H9 (cell line): ENCODE data around the gene ANAPC1. TPM values are rescaled to one million over a fixed set of nuclear protein-coding genes. Genes with fewer than 3 reads are reported as not detected.
"Not testable (repeated sequence)": the region's sequence is repeated elsewhere in the genome, so short reads cannot be mapped to it uniquely, and the experiment has no call there.

Experiments used
- DNase-seq: peaks from one replicate; pipeline ENCODE4 v3.0.0-alpha.2; 2017
- H2AFZ ChIP-seq: one replicate; pipeline ENCODE4 v1.6.1; 2013; ENCODE audit warnings: mild to moderate bottlenecking, low read length, control low read depth, moderate library complexity
- H2AK5ac ChIP-seq: 2 replicates; pipeline ENCODE4 v1.6.1; 2013; ENCODE audit warnings: low read length, control low read depth, mixed read lengths; ENCODE audit not compliant: insufficient read length
- H2BK120ac ChIP-seq: one replicate; pipeline ENCODE4 v1.6.1; 2013; ENCODE audit warnings: low read depth, mild to moderate bottlenecking, low read length, control low read depth, inconsistent platforms; ENCODE audit not compliant: poor library complexity, severe bottlenecking
- H2BK12ac ChIP-seq: 2 replicates; pipeline ENCODE4 v1.6.1; 2013; ENCODE audit warnings: low read length, control low read depth, mixed read lengths, low read depth; ENCODE audit not compliant: insufficient read length
- H2BK15ac ChIP-seq: 2 replicates; pipeline ENCODE4 v1.6.1; 2013; ENCODE audit warnings: low read depth, low read length, control low read depth
- H2BK20ac ChIP-seq: one replicate; pipeline ENCODE4 v1.6.1; 2013; ENCODE audit warnings: low read depth, mild to moderate bottlenecking, low read length, control low read depth, inconsistent platforms; ENCODE audit not compliant: poor library complexity, severe bottlenecking
- H2BK5ac ChIP-seq: 2 replicates; pipeline ENCODE4 v1.6.1; 2013; ENCODE audit warnings: low read length, control low read depth, mixed read lengths; ENCODE audit not compliant: insufficient read length
- H3K14ac ChIP-seq: 2 replicates; pipeline ENCODE4 v1.6.1; 2013; ENCODE audit warnings: low read length, control low read depth; ENCODE audit not compliant: insufficient read depth
- H3K18ac ChIP-seq: 2 replicates; pipeline ENCODE4 v1.6.1; 2013; ENCODE audit warnings: low read depth, mild to moderate bottlenecking, mixed read lengths, low read length, control low read depth; ENCODE audit not compliant: insufficient read length
- H3K23ac ChIP-seq: 2 replicates; pipeline ENCODE4 v1.6.1; 2013; ENCODE audit warnings: low read length, control low read depth, mixed read lengths, low read depth; ENCODE audit not compliant: insufficient read length
- H3K23me2 ChIP-seq: 2 replicates; pipeline ENCODE4 v1.6.1; 2013; ENCODE audit warnings: low read depth, mild to moderate bottlenecking, mixed read lengths, low read length, control low read depth; ENCODE audit not compliant: insufficient read length, poor library complexity, severe bottlenecking
- H3K27ac ChIP-seq: 2 replicates; pipeline ENCODE4 v1.5.1; 2013; ENCODE audit warnings: low read length, control low read depth, mixed read lengths, low read depth; ENCODE audit not compliant: insufficient read length
- H3K27me3 ChIP-seq: 2 replicates; pipeline ENCODE4 v1.6.1; 2013; ENCODE audit warnings: low read length, control low read depth, inconsistent platforms; ENCODE audit not compliant: insufficient read depth
- H3K4ac ChIP-seq: 2 replicates; pipeline ENCODE4 v1.6.1; 2013; ENCODE audit warnings: low read depth, mild to moderate bottlenecking, control low read depth, inconsistent platforms, low read length, moderate library complexity
- H3K4me1 ChIP-seq: 2 replicates; pipeline ENCODE4 v1.6.1; 2013; ENCODE audit warnings: low read length, control low read depth, inconsistent platforms; ENCODE audit not compliant: insufficient read depth
- H3K4me2 ChIP-seq: 2 replicates; pipeline ENCODE4 v1.6.1; 2013; ENCODE audit warnings: low read length, control low read depth, mixed read lengths; ENCODE audit not compliant: insufficient read length, insufficient read depth
- H3K56ac ChIP-seq: 2 replicates; pipeline ENCODE4 v1.6.1; 2013; ENCODE audit warnings: low read depth, mild to moderate bottlenecking, mixed read lengths, low read length, control low read depth; ENCODE audit not compliant: insufficient read length
- H3K79me1 ChIP-seq: 2 replicates; pipeline ENCODE4 v1.6.1; 2013; ENCODE audit warnings: low read depth, mild to moderate bottlenecking, moderate library complexity, low read length, control low read depth, inconsistent platforms; ENCODE audit not compliant: insufficient read depth, poor library complexity, severe bottlenecking
- H3K79me2 ChIP-seq: 2 replicates; pipeline ENCODE4 v1.6.1; 2013; ENCODE audit warnings: low read length, control low read depth, inconsistent platforms; ENCODE audit not compliant: insufficient read depth
- H3K9ac ChIP-seq: 2 replicates; pipeline ENCODE4 v1.6.1; 2013; ENCODE audit warnings: low read length, control low read depth, mixed read lengths; ENCODE audit not compliant: insufficient read length; ENCODE audit errors: extremely low read depth
- H3K9me3 ChIP-seq: one replicate; pipeline ENCODE4 v1.6.1; 2013; ENCODE audit warnings: low read depth, low read length, inconsistent platforms; ENCODE audit not compliant: control insufficient read depth
- H3T11ph ChIP-seq: one replicate; pipeline ENCODE4 v1.6.1; 2013; ENCODE audit warnings: mild to moderate bottlenecking, low read length, control low read depth, inconsistent platforms
- H4K20me1 ChIP-seq: one replicate; pipeline ENCODE4 v1.6.1; 2013; ENCODE audit not compliant: control insufficient read depth, insufficient read length, insufficient read depth
- H4K5ac ChIP-seq: 2 replicates; pipeline ENCODE4 v1.6.1; 2013; ENCODE audit warnings: low read depth, mild to moderate bottlenecking, mixed read lengths, low read length, control low read depth; ENCODE audit not compliant: insufficient read length
- H4K8ac ChIP-seq: replicated peaks from 2 replicates; pipeline ENCODE4 v1.6.1; 2013; ENCODE audit warnings: low read length, control low read depth, mixed read lengths, low read depth; ENCODE audit not compliant: insufficient read length
- H4K91ac ChIP-seq: 2 replicates; pipeline ENCODE4 v1.6.1; 2013; ENCODE audit warnings: low read depth, mild to moderate bottlenecking, moderate library complexity, mixed read lengths, low read length, control low read depth; ENCODE audit not compliant: insufficient read length
- H3K27ac Mint-ChIP-seq, 3 experiments: 2 replicates in 2 of 3; 3 replicates in 1 of 3; pipeline ENCODE4 v1.8.0; 2020 to 2021; ENCODE audit warnings: mixed read lengths in 3 of 3, mild to moderate bottlenecking in 1 of 3, moderate library complexity in 1 of 3
- H3K27me3 Mint-ChIP-seq: 2 replicates; pipeline ENCODE4 v1.8.0; 2021; ENCODE audit warnings: low read depth, mild to moderate bottlenecking, moderate library complexity, mixed read lengths
- H3K36me3 Mint-ChIP-seq, 3 experiments: 2 replicates in 2 of 3; 3 replicates in 1 of 3; pipeline ENCODE4 v1.8.0; 2020 to 2021; ENCODE audit warnings: low read depth in 3 of 3, mixed read lengths in 3 of 3; ENCODE audit not compliant: insufficient read depth in 1 of 3
- H3K4me1 Mint-ChIP-seq, 2 experiments: 2 replicates each; pipeline ENCODE4 v1.8.0; 2020; ENCODE audit warnings: mixed read lengths in 2 of 2
- H3K4me3 Mint-ChIP-seq, 2 experiments: 2 replicates in 1 of 2; 3 replicates in 1 of 2; pipeline ENCODE4 v1.8.0; 2020 to 2021; ENCODE audit warnings: mild to moderate bottlenecking in 2 of 2, mixed read lengths in 2 of 2, moderate library complexity in 1 of 2
- H3K9me3 Mint-ChIP-seq, 2 experiments: 2 replicates in 1 of 2; 3 replicates in 1 of 2; pipeline ENCODE4 v1.8.0; 2020; ENCODE audit warnings: mild to moderate bottlenecking in 2 of 2, mixed read lengths in 2 of 2, moderate library complexity in 1 of 2
- WGBS: extraction: QIAGEN DNeasy Blood & Tissue Kit; methylation state at CpG from one replicate; pipeline ENCODE4 v1.1.7; 2013; ENCODE audit warnings: missing lambda C conversion rate, low lambda C conversion rate, mixed read lengths; ENCODE audit not compliant: insufficient read length; ENCODE audit errors: extremely low coverage; 5-methylcytosine and 5-hydroxymethylcytosine counted together
- total RNA-seq: library from RNA; stranded (reverse); gene quantifications from 2 replicates; pipeline ENCODE4 v1.2.1, GENCODE V29; 2021
- TF ChIP-seq, protein P1 (sequence below): fragments of 200-600 bp; sonication (generic); conservative IDR thresholded peaks from 3 replicates; pipeline ENCODE4 v1.8.0; 2021; ENCODE audit warnings: antibody characterized with exemption, mild to moderate bottlenecking

ANAPC1 gene
- total RNA-seq, 1 experiment from 2014 or later: 79.1 TPM

DNA sequence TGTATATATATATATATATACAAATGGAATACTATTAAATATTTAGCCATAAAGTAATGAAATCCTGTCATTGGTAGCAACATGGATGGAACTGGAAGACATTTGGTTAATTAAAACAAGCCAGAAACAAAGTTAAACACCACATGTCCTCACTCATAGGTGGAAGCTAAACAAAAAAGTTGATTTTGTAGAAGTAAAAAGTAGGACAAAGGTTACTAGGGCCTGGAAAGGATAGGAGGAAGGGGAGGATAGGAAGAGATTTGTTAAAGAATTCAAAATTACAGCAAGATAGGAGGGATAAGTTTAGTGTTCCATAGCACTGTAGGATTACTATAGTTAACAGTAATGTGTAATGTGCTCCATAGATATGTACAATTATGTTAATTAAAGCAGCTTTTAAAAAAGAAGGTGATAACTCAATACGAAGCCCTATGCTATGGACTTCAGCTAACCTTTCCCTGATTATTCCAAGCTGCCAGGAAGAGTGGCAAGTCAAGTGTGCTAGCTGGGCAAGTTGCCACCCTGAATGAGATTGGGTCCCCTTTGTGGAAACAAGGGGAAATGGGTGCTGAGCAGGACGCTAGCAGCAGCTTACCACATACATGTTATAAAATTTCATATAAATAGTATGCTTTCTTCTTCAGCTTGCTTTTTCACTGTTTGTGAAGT lies 26.8 kb upstream of the ANAPC1 start:
- Mint-ChIP-seq H3K27me3 (no peaks in the 10 kb centered on the region), H3K27ac (no peak overlapping the region), H3K9me3 (no peaks in the 10 kb centered on the region), H3K36me3 (no peaks in the 10 kb centered on the region), H3K4me3 (no peak overlapping the region), H3K4me1 (peaks cover 20 to 21% of the 10 kb centered on the region in 2 experiments)
- Histone ChIP-seq H4K20me1 (no peaks in the 10 kb centered on the region), H3K27me3 (no peaks in the 10 kb centered on the region), H3K23ac (no peak overlapping the region), H3K4me2 (no peak overlapping the region), H3K79me1 (no peaks in the 10 kb centered on the region), H2BK20ac (no peak overlapping the region), H3T11ph (no peak overlapping the region), H3K23me2 (no peaks in the 10 kb centered on the region), H2AK5ac (no peak overlapping the region), H2AFZ (no peak overlapping the region), H2BK12ac (no peak overlapping the region), H4K5ac (no peak overlapping the region), H3K56ac (no peak overlapping the region), H4K8ac (no peak overlapping the region), H3K27ac (no peak overlapping the region), H3K9ac (no peak overlapping the region), H3K4me1 (no peaks in the 10 kb centered on the region), H3K4ac (no peak overlapping the region), H3K14ac (no peak overlapping the region), H3K79me2 (no peaks in the 10 kb centered on the region), H3K9me3 (no peaks in the 10 kb centered on the region), H3K18ac (no peak overlapping the region), H2BK15ac (no peak overlapping the region), H4K91ac (no peak overlapping the region), H2BK5ac (no peak overlapping the region), H2BK120ac (no peak overlapping the region)
- DNase-seq: no peak
- no CpG with 5 or more reads among the region's 2 CpGs for WGBS
- TF ChIP-seq, protein P1, sequence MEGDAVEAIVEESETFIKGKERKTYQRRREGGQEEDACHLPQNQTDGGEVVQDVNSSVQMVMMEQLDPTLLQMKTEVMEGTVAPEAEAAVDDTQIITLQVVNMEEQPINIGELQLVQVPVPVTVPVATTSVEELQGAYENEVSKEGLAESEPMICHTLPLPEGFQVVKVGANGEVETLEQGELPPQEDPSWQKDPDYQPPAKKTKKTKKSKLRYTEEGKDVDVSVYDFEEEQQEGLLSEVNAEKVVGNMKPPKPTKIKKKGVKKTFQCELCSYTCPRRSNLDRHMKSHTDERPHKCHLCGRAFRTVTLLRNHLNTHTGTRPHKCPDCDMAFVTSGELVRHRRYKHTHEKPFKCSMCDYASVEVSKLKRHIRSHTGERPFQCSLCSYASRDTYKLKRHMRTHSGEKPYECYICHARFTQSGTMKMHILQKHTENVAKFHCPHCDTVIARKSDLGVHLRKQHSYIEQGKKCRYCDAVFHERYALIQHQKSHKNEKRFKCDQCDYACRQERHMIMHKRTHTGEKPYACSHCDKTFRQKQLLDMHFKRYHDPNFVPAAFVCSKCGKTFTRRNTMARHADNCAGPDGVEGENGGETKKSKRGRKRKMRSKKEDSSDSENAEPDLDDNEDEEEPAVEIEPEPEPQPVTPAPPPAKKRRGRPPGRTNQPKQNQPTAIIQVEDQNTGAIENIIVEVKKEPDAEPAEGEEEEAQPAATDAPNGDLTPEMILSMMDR: no peak

DNA sequence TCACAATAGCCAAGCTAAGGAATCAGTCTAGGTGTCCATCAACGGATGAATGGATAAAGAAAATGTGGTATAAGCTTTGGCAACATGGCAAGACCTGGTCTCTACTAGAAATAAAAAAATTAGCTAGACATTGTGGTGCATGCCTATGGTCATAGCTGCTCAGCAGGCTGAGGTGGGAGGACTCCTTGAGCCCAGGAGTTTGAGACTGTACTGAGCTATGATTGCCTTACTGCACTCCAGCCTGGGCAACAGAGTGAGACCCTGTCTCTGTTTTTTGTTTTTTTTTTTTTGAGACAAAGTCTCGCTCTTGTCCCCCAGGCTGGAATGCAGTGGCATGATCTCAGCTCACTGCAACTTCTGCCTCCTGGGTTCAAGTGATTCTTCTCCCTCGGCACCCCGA lies 26.0 kb upstream of the ANAPC1 start:
- H2AK5ac ChIP-seq, H3K79me1 ChIP-seq, H2BK15ac ChIP-seq, H3K4me3 Mint-ChIP-seq, H2BK12ac ChIP-seq, H4K5ac ChIP-seq, H3K18ac ChIP-seq, H3K56ac ChIP-seq, H4K91ac ChIP-seq, H2BK5ac ChIP-seq, H2AFZ ChIP-seq, H3K4me1 ChIP-seq, H3K9ac ChIP-seq, H3K27ac Mint-ChIP-seq, H3K27me3 ChIP-seq, H3K27ac ChIP-seq, H3K4ac ChIP-seq, H4K8ac ChIP-seq, H3K14ac ChIP-seq, H3K79me2 ChIP-seq, H3K36me3 Mint-ChIP-seq, DNase-seq, H3K27me3 Mint-ChIP-seq, H3T11ph ChIP-seq, H3K23ac ChIP-seq, H3K9me3 Mint-ChIP-seq, H2BK20ac ChIP-seq, H3K23me2 ChIP-seq, H4K20me1 ChIP-seq, H3K9me3 ChIP-seq, H2BK120ac ChIP-seq, H3K4me2 ChIP-seq: not testable (repeated sequence)
- no CpG with 5 or more reads among the region's 4 CpGs for WGBS
- H3K4me1 Mint-ChIP-seq: peaks cover 24 to 25% of the 10 kb centered on the region in 2 experiments
